ENCODE measurements around the gene ADIG. TPM values are rescaled to one million over a fixed set of nuclear protein-coding genes. Genes with fewer than 3 reads are reported as not detected.

Gene ADIG
- total RNA-seq, 4 donors from 2014 or later: not detected

DNA sequence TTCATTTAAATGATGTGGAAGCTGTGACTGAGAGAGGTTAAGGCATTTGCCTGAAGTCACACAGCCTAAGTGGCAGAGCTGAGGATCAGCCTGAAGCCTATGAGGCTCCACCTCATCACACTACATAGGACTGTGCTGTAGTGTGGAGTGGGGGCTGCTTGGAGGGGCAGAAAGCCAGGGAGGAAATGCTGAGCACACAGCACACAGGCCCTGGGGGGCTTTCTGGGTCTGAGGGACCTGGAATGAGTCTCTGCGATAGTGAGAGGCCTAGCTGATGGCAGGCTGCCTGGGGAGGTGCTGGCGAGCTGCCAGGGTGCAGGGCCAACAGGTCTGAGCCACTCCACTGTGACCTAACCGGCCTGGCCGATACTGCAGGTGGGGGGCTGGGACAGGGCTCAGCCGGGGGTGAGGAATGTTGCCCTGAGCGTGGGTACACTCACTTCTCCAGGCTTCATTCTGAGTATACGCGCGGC is 18.4 kb downstream of the ADIG start:
- H3K27ac ChIP-seq: no peak overlapping the region
- H3K27me3 ChIP-seq: peaks cover 50% of the 10 kb centered on the region
- DNase-seq (ENCODE audit: low spot score in 2 of 2): no peak
- no peaks in the 10 kb centered on the region for H3K9me3 ChIP-seq
- WGBS: 67% methylated on average over 5 of the region's 9 CpGs
- peaks cover 10% of the 10 kb centered on the region for H3K4me1 ChIP-seq
- no peaks in the 10 kb centered on the region for H3K36me3 ChIP-seq
- H3K4me3 ChIP-seq: no peak overlapping the region
- TF ChIP-seq POLR2AphosphoS5 (IDR thresholded peaks at IDR 0.05) (no peak), EP300 (IDR thresholded peaks at IDR 0.05) (no peak), POLR2A (IDR thresholded peaks at IDR 0.05) (no peak)
- TF ChIP-seq, protein P1, sequence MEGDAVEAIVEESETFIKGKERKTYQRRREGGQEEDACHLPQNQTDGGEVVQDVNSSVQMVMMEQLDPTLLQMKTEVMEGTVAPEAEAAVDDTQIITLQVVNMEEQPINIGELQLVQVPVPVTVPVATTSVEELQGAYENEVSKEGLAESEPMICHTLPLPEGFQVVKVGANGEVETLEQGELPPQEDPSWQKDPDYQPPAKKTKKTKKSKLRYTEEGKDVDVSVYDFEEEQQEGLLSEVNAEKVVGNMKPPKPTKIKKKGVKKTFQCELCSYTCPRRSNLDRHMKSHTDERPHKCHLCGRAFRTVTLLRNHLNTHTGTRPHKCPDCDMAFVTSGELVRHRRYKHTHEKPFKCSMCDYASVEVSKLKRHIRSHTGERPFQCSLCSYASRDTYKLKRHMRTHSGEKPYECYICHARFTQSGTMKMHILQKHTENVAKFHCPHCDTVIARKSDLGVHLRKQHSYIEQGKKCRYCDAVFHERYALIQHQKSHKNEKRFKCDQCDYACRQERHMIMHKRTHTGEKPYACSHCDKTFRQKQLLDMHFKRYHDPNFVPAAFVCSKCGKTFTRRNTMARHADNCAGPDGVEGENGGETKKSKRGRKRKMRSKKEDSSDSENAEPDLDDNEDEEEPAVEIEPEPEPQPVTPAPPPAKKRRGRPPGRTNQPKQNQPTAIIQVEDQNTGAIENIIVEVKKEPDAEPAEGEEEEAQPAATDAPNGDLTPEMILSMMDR (IDR thresholded peaks at IDR 0.05): no peak

- Histone ChIP-seq H3K27me3 (peaks cover 54% of the 10 kb centered on the region), H3K36me3 (no peaks in the 10 kb centered on the region), H3K4me3 (no peak overlapping the region), H3K9me3 (no peaks in the 10 kb centered on the region), H3K27ac (no peak overlapping the region), H3K4me1 (peaks cover 10% of the 10 kb centered on the region)
- no peak for TF ChIP-seq EP300 (IDR thresholded peaks at IDR 0.05)
- no peak for TF ChIP-seq POLR2A (IDR thresholded peaks at IDR 0.05)
- no peak for DNase-seq (ENCODE audit: low spot score in 2 of 2)
- WGBS: 100% methylated on average over 1 of the region's 1 CpG
These were observed 19.1 kb downstream of the ADIG start for GRCh38 chr20:38600057-38600456.

DNA sequence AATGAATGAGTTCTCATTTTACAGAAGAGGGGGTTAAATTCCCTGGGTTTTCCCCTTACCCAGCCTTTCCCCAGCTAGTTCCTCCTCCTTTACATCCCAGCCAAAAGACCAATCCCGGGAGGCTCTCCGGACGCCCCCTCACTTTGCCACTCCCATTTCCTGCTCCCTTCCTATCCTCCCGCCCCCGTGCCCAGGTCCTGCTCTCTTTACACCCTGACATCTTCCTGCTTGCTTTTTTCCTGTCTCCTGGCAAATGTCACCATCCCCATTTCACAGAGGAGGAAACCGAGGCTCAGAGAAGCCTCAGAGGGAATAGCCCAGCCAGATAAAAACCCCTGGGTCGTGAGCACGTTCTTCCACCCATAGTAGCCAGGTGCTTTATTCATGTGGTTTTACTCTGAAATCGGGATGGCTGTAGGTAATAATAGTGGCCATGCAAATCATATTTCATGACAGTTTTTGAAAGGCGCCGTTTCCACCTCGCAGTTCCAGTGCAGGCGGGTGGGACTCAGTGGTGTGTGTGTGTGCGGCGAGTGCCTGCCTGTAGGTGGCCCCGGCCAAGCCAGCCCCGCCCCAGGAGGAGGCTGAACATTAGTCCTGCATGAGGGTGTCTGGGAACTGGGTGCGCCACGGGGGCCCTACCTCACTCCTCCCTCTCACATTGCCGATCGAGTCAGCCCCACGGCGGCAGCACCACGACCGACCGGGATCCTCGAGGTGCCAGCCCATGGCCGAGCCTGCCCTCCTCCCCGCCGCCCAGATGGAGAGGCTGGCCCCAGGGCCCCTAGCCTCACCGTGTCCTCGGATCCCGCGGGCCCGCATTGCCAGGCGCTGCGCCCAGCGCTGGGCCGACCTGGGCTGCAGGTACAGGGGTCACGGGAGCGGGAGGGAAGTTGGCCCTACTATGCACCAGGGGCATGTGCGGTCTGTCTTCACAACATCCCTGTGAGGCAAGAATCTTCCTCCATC is 20.5 kb downstream of the ADIG start, which contains the start of gene ARHGAP40:
Gene ARHGAP40 (plus strand): TSS at position 594 of the 969 bp plus-strand sequence.
- no peaks in the 10 kb centered on the region for H3K36me3 ChIP-seq
- H3K4me1 ChIP-seq: peaks cover 10% of the 10 kb centered on the region
- H3K9me3 ChIP-seq: no peaks in the 10 kb centered on the region
- WGBS: 4% methylated on average over 17 of the region's 42 CpGs
- H3K27ac ChIP-seq: no peak within 1 kb of the TSS
- TF ChIP-seq EP300 (IDR thresholded peaks at IDR 0.05): no peak
- peaks cover 67% of the 10 kb centered on the region for H3K27me3 ChIP-seq
- H3K4me3 ChIP-seq: peak within 1 kb of the TSS; percentile 16
- DNase-seq (ENCODE audit: low spot score in 2 of 2): no peak

DNA sequence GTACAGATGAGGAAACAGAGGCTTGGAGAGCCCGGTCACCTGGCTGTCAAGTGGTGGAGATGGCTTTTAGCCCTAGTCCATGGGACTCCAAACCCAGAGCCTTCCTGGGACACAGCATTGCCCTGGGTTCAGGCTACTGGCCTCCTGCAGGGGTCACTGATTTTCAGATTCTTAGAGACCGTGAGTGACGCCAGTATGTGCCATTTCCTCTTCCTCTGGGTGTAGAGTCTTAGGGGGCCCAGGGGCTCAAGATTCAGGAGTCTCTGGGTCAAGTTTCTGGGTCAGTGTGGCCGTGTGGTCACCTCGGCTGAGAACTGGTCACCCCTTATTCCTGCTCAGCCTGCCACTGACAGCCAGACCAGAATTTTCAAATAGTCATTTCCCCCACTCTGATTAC is 21.2 kb downstream of the ADIG start:
- Histone ChIP-seq H3K4me3 (no peak overlapping the region), H3K27ac (no peak overlapping the region)

GRCh38 chr20:38603286-38603685 is 22.3 kb downstream of the ADIG start:
- Histone ChIP-seq H3K9me3 (no peaks in the 10 kb centered on the region), H3K4me1 (peaks cover 10% of the 10 kb centered on the region), H3K4me3 (no peak overlapping the region), H3K36me3 (no peaks in the 10 kb centered on the region), H3K27me3 (peaks cover 79% of the 10 kb centered on the region), H3K27ac (no peak overlapping the region)
- 69% methylated on average over 3 of the region's 3 CpGs for WGBS
- no peak for DNase-seq (ENCODE audit: low spot score in 2 of 2)
- TF ChIP-seq POLR2A (IDR thresholded peaks at IDR 0.05): no peak
- TF ChIP-seq, protein P1 (IDR thresholded peaks at IDR 0.05): no peak
- no peak for TF ChIP-seq EP300 (IDR thresholded peaks at IDR 0.05)
- no peak for TF ChIP-seq POLR2AphosphoS5 (IDR thresholded peaks at IDR 0.05)

More for the DNA sequence above, 21.2 kb downstream of the ADIG start:
- Histone ChIP-seq H3K4me1 (peaks cover 10% of the 10 kb centered on the region), H3K36me3 (no peaks in the 10 kb centered on the region), H3K27me3 (peaks cover 74% of the 10 kb centered on the region), H3K9me3 (no peaks in the 10 kb centered on the region)
- WGBS: 47% methylated on average over 5 of the region's 5 CpGs
- no peak for DNase-seq (ENCODE audit: low spot score in 2 of 2)
- TF ChIP-seq, protein P1 (IDR thresholded peaks at IDR 0.05): no peak
- TF ChIP-seq EP300 (IDR thresholded peaks at IDR 0.05) (no peak), POLR2AphosphoS5 (IDR thresholded peaks at IDR 0.05) (no peak), POLR2A (IDR thresholded peaks at IDR 0.05) (no peak)

- no peak overlapping the region for H3K27ac ChIP-seq
- no peaks in the 10 kb centered on the region for H3K36me3 ChIP-seq
- no peak overlapping the region for H3K4me3 ChIP-seq
- WGBS: 51% methylated on average over 4 of the region's 4 CpGs
- H3K4me1 ChIP-seq: peaks cover 10% of the 10 kb centered on the region
- no peaks in the 10 kb centered on the region for H3K9me3 ChIP-seq
- DNase-seq (ENCODE audit: low spot score in 2 of 2): no peak
- TF ChIP-seq POLR2AphosphoS5 (IDR thresholded peaks at IDR 0.05): no peak
- TF ChIP-seq, protein P1 (IDR thresholded peaks at IDR 0.05): no peak
- TF ChIP-seq EP300 (IDR thresholded peaks at IDR 0.05): no peak
- no peak for TF ChIP-seq POLR2A (IDR thresholded peaks at IDR 0.05)
- peaks cover 77% of the 10 kb centered on the region for H3K27me3 ChIP-seq
These were observed 23.9 kb downstream of the ADIG start for GRCh38 chr20:38604873-38605303.

Data from suprapubic skin (tissue), 4 donors.